HepG2 (cell line): Measurements from ENCODE around the gene MYL11. TPM values are rescaled to one million over a fixed set of nuclear protein-coding genes. Genes with fewer than 3 reads are reported as not detected.

ENCODE experiments used
- DNMT3B ChIP-seq: conservative IDR thresholded peaks from 2 replicates; pipeline ENCODE4 v1.6.1; 2016; ENCODE audit warnings: missing biosample characterization, control low read depth
- DRAP1 ChIP-seq: IDR thresholded peaks from 2 replicates; pipeline ENCODE4 v1.6.1; 2016; ENCODE audit warnings: missing genetic modification reagents, missing compliant biosample characterization
- GABPA ChIP-seq, 2 experiments: IDR thresholded peaks; 2 replicates each; pipeline ENCODE4 v1.6.1; 2011 to 2016; ENCODE audit warnings: low read depth in 2 of 2, low read length in 1 of 2, missing biosample characterization in 1 of 2, missing genetic modification characterization in 1 of 2
- HNRNPUL1 ChIP-seq: fragments of 200-400 bp; formaldehyde crosslinking; IDR thresholded peaks from 2 replicates; pipeline ENCODE4 v1.6.1; 2017; ENCODE audit warnings: low read depth, mild to moderate bottlenecking, low read length, moderate library complexity
- NFAT5 ChIP-seq: sonication (generic); formaldehyde crosslinking; IDR thresholded peaks from 2 replicates; pipeline ENCODE4 v1.4.0; 2020; ENCODE audit warnings: missing genetic modification reagents
- PAXIP1 ChIP-seq: sonication (generic); formaldehyde crosslinking; conservative IDR thresholded peaks from 2 replicates; pipeline ENCODE4 v1.4.0; 2020; ENCODE audit warnings: mild to moderate bottlenecking, missing genetic modification reagents, moderate library complexity
- SSRP1 ChIP-seq: IDR thresholded peaks from 2 replicates; pipeline ENCODE4 v1.6.1; 2016; ENCODE audit warnings: control low read depth
- STAT6 ChIP-seq: sonication (generic); formaldehyde crosslinking; IDR thresholded peaks from 2 replicates; pipeline ENCODE4 v1.4.0; 2020; ENCODE audit warnings: missing genetic modification reagents, mild to moderate bottlenecking, borderline replicate concordance
- ZNF121 ChIP-seq: sonication (generic); formaldehyde crosslinking; IDR thresholded peaks from 2 replicates; pipeline ENCODE4 v1.5.0; 2020; ENCODE audit warnings: mild to moderate bottlenecking, missing genetic modification reagents
- ZNF17 ChIP-seq: sonication (generic); formaldehyde crosslinking; IDR thresholded peaks from 2 replicates; pipeline ENCODE4 v1.5.0; 2020; ENCODE audit warnings: mild to moderate bottlenecking, missing genetic modification reagents
- ZNF512 ChIP-seq: sonication (generic); formaldehyde crosslinking; IDR thresholded peaks from 2 replicates; pipeline ENCODE4 v1.4.0; 2020; ENCODE audit warnings: mild to moderate bottlenecking, missing genetic modification reagents
- ZNF724P ChIP-seq: sonication (generic); formaldehyde crosslinking; IDR thresholded peaks from 2 replicates; pipeline ENCODE4 v1.8.0; 2022; ENCODE audit warnings: missing genetic modification reagents, borderline replicate concordance
- polyA plus RNA-seq, 8 experiments: library from polyadenylated mRNA; depleted of rRNA in 3 of 8; stranded (reverse) in 7 of 8; unstranded in 1 of 8; fragments of >200 nt; fragmentation: Illumina TruSeq in 4 of 8; extraction: Trizol in 4 of 8; gene quantifications; 2 replicates each; pipeline versions ENCODE4 v1.2.1 to v1.2.3, GENCODE V29; 2011 to 2016; ENCODE audit warnings: low read depth in 4 of 8, missing spikeins in 1 of 8, mixed read lengths in 1 of 8; ENCODE audit not compliant: insufficient read depth in 1 of 8
- total RNA-seq, 5 experiments: library from RNA; depleted of rRNA; stranded (reverse); fragments of >200 nt; fragmentation: Illumina TruSeq; extraction: Trizol; gene quantifications; 2 replicates each; pipeline ENCODE4 v1.2.3, GENCODE V29; 2016; ENCODE audit warnings: low read depth in 1 of 5

The MYL11 gene
- total and polyA plus RNA-seq, 2 of the 13 experiments (the other 11 are each of a cell fraction or from before 2014, with no cell fraction given) = not detected

- TF ChIP-seq ZNF512 (CRISPR knock-in tag) = 0 out of 2 replicates have a peak, but pooled peaks have one; percentile 11
- TF ChIP-seq DNMT3B (CRISPR knock-in tag) = no peak; the same call in 1 of the 2 replicates
- no peak for TF ChIP-seq ZNF724P (CRISPR knock-in tag)
- TF ChIP-seq HNRNPUL1 = no peak
- 0 out of 2 replicates have a peak, but pooled peaks have one; percentile 44 for TF ChIP-seq STAT6 (CRISPR knock-in tag)
- TF ChIP-seq GABPA (IDR thresholded peaks at IDR 0.05; ENCODE audit: low read depth, low read length) = no peak
- TF ChIP-seq GABPA (CRISPR knock-in tag; IDR thresholded peaks at IDR 0.05; ENCODE audit: low read depth) = peak; percentile 54
- TF ChIP-seq NFAT5 (CRISPR knock-in tag) = no peak
- peak; percentile 83; the same call in 1 of the 2 replicates for TF ChIP-seq SSRP1 (CRISPR knock-in tag)
- TF ChIP-seq PAXIP1 (CRISPR knock-in tag) = peak; percentile 94
- TF ChIP-seq DRAP1 (CRISPR knock-in tag) = peak; percentile 82; the same call in 1 of the 2 replicates
- TF ChIP-seq ZNF121 (CRISPR knock-in tag) = peak; percentile 44; the same call in 1 of the 2 replicates
- TF ChIP-seq ZNF17 (CRISPR knock-in tag) = no peak
These were observed 27.3 kb downstream of the MYL11 start (continued) for GRCh38 chr16:30401768-30402425.
